Body of pancreas (tissue), 4 donors: ENCODE measurements around the gene SLC16A6. TPM values are rescaled to one million over a fixed set of nuclear protein-coding genes. Genes with fewer than 3 reads are reported as not detected.
A peak's percentile ranks its signal among the peaks of the same experiment; 100 is the strongest.

Experiments
- ATAC-seq: fragments of 150-250 bp; one replicate; pipeline ENCODE4 v1.9.1; 2016
- DNase-seq, 4 donors: peaks; one replicate each; pipeline ENCODE4 v3.0.0-alpha.2; 2019
- H3K27ac ChIP-seq, 4 donors: fragments of 200-600 bp; sonication (generic); 1 replicate in 3 of 4; 2 replicates in 1 of 4; pipeline versions ENCODE4 v1.5.1 to v1.6.1; 2016 to 2019; ENCODE audit warnings: mild to moderate bottlenecking in 1 of 4, mixed read lengths in 1 of 4, moderate library complexity in 1 of 4
- H3K27me3 ChIP-seq, 2 donors: fragments of 200-600 bp; sonication (generic); one replicate each; pipeline ENCODE4 v1.6.0; 2016; ENCODE audit warnings: mild to moderate bottlenecking in 1 of 2
- H3K36me3 ChIP-seq, 2 donors: fragments of 200-600 bp; sonication (generic); replicated peaks in 1 of 2; 2 replicates each; pipeline ENCODE4 v1.5.1; 2016; ENCODE audit warnings: low read depth in 2 of 2; ENCODE audit not compliant: insufficient read depth in 1 of 2
- H3K4me1 ChIP-seq: fragments of 200-600 bp; sonication (generic); one replicate; pipeline ENCODE4 v1.6.0; 2016
- H3K4me3 ChIP-seq, 2 donors: fragments of 200-600 bp; sonication (generic); 1 replicate in 1 of 2; 2 replicates in 1 of 2; pipeline ENCODE4 v1.5.1; 2016 to 2019
- H3K9me3 ChIP-seq, 3 donors: fragments of 200-600 bp; sonication (generic); 1 replicate in 2 of 3; 2 replicates in 1 of 3; pipeline ENCODE4 v1.5.1; 2016
- CTCF ChIP-seq, 7 experiments: fragments of 450-650 bp in 4 of 7; fragments of 200-600 bp in 3 of 7; sonication (generic) in 3 of 7; IDR thresholded peaks; one replicate each; pipeline ENCODE4 v1.5.1; 2016 to 2019; ENCODE audit warnings: antibody characterized with exemption in 7 of 7
- POLR2A ChIP-seq, 3 donors: fragments of 450-650 bp; IDR thresholded peaks; one replicate each; pipeline ENCODE4 v1.6.1; 2016; ENCODE audit warnings: antibody characterized with exemption in 3 of 3, mild to moderate bottlenecking in 2 of 3
- WGBS, 2 donors: methylation state at CpG; one replicate each; pipeline ENCODE4 v1.1.5; 2017; 5-methylcytosine and 5-hydroxymethylcytosine counted together
- intact Hi-C: fragments of 100-400 bp; cut with DNase I; formaldehyde crosslinking; loops from one replicate; pipeline ENCODE4 v1.15.1; 2023
- total RNA-seq, 2 donors: library from RNA; depleted of rRNA; stranded (reverse); fragments of >200 nt; gene quantifications; one replicate each; pipeline ENCODE4 v1.1.0, GENCODE V29; 2016

SLC16A6 gene
- total RNA-seq, 2 donors from 2014 or later: under 0.01 TPM; not detected in 1

- H3K27me3 ChIP-seq: no peaks in the 10 kb centered on the region
- intact Hi-C loops: no loop called here
- no peak overlapping the region for H3K4me3 ChIP-seq
- DNase-seq: no peak
- no peaks in the 10 kb centered on the region for H3K36me3 ChIP-seq
- no peaks in the 10 kb centered on the region for H3K9me3 ChIP-seq
- H3K27ac ChIP-seq: peak overlapping the region in 3 of 4 donors; percentile 11 to 94 (median 84)
- no peak for TF ChIP-seq POLR2A (IDR thresholded peaks at IDR 0.05)
- TF ChIP-seq CTCF (IDR thresholded peaks at IDR 0.05): no peak
- WGBS, 2 donors: 68% methylated on average over 5 of the region's 5 CpGs
- ATAC-seq: no peak
- peaks cover 7% of the 10 kb centered on the region for H3K4me1 ChIP-seq
Observed at GRCh38 chr17:68248891-68249290, 42.0 kb downstream of the SLC16A6 start.

- Histone ChIP-seq H3K27ac (peak overlapping the region; percentile 73 to 94 (median 88)), H3K4me1 (peaks cover 7% of the 10 kb centered on the region), H3K36me3 (no peaks in the 10 kb centered on the region), H3K27me3 (no peaks in the 10 kb centered on the region), H3K4me3 (peak overlapping the region; percentile 54 to 67), H3K9me3 (no peaks in the 10 kb centered on the region)
- ATAC-seq (peak; percentile 38), DNase-seq (peak in 3 of 4 donors; percentile 57 to 66 (median 60))
- TF ChIP-seq POLR2A (IDR thresholded peaks at IDR 0.05) (no peak), CTCF (IDR thresholded peaks at IDR 0.05) (no peak)
- WGBS, 2 donors: 1% methylated on average over 15 to 19 of the region's 19 CpGs
- intact Hi-C loops: no loop called here
Observed at GRCh38 chr17:68248199-68248825, 42.6 kb downstream of the SLC16A6 start.

- ATAC-seq: peak; percentile 98
- TF ChIP-seq POLR2A (IDR thresholded peaks at IDR 0.05) (peak; percentile 84 to 93 (median 91)), CTCF (IDR thresholded peaks at IDR 0.05) (peak in 1 of 7 experiments; percentile 29)
- WGBS, 2 donors: 0 to 1% methylated on average over 18 to 92 of the region's 97 CpGs
Observed at GRCh38 chr17:68247445-68248198, 43.3 kb downstream of the SLC16A6 start, which contains the start of gene AMZ2. AMZ2 (plus strand) TSS chr17:68248043; CDS start chr17:68250188, 2,145 bp downstream.

GRCh38 chr17:68246271-68247028, 44.5 kb downstream of the SLC16A6 start:
- H3K36me3 ChIP-seq: no peaks in the 10 kb centered on the region
- H3K27me3 ChIP-seq: no peaks in the 10 kb centered on the region
- no peaks in the 10 kb centered on the region for H3K9me3 ChIP-seq
- peak in 1 of 4 donors; percentile 26 for DNase-seq
- no peak overlapping the region for H3K4me3 ChIP-seq
- ATAC-seq: no peak
- H3K4me1 ChIP-seq: peaks cover 7% of the 10 kb centered on the region
- intact Hi-C loops: no loop called here
- H3K27ac ChIP-seq: no peak overlapping the region
- WGBS, 2 donors: 89% methylated on average over 23 to 24 of the region's 24 CpGs
- no peak for TF ChIP-seq CTCF (IDR thresholded peaks at IDR 0.05)
- no peak for TF ChIP-seq POLR2A (IDR thresholded peaks at IDR 0.05)

More at GRCh38 chr17:68247445-68248198, 43.3 kb downstream of the SLC16A6 start, which contains the start of gene AMZ2:
- Histone ChIP-seq H3K27ac (peak within 1 kb of the TSS; percentile 73 to 94 (median 88)), H3K9me3 (no peaks in the 10 kb centered on the region), H3K36me3 (no peaks in the 10 kb centered on the region), H3K4me3 (peak within 1 kb of the TSS; percentile 54 to 67), H3K4me1 (peaks cover 7% of the 10 kb centered on the region), H3K27me3 (no peaks in the 10 kb centered on the region)
- intact Hi-C loops: no loop called here
- peak; percentile 94 to 95 (median 94) for DNase-seq
